GM21381 (cell line): Measurements from ENCODE around the gene RPL6.
A peak's percentile ranks its signal among the peaks of the same experiment; 100 is the strongest.
"Not testable (repeated sequence)": the region's sequence is repeated elsewhere in the genome, so short reads cannot be mapped to it uniquely, and the experiment has no call there.

Source experiments
- ATAC-seq: cut with Tn5 transposase; IDR thresholded peaks from one replicate; pipeline ENCODE4 v1.9.1; 2021; ENCODE audit warnings: mild to moderate bottlenecking, moderate library complexity; ENCODE audit not compliant: unreplicated experiment

Gene RPL6

DNA sequence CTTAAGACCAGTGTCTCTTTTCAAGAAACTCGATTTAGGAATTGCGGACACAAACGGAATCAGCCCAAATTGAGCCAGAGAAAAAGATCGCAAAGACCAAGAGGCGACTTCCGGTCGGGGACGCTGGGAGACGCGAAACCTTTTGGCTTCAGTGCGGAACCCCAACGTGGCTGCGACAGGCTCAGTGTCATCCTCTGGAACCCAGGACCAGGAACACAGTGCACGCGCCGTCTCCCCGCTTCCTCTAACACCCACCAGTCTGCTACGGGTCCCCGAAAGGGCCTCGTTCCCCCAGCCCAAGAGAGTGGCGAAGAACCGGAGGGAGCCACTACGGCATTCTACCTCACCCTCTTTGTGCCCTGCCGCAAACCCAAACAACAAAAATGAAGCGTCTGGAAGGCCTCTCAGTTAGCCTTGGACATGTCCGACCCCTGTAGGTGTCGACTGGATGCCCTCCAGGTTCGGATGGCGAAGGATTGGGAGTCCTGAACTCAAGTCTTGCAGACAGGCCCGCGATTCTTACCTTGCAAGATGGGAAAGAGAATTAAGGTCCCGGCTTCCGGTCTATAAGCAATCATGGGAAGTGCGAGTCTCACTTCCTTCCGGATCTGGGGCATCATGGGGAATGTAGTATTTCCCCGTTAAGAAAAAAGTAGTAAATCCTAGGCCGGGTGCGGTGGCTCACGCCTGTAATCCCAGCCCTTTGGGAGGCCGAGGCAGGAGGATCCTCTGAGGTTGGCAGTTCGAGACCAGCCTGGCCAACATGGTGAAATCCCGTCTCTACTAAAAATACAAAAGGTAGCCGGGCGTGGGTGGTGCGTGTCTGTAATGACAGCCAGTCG lies at the start of gene RPL6:
RPL6 (minus strand) TSS at position 542 of the 842 bp plus-strand sequence. CDS start 949 bp downstream, outside the sequence.
- peak; percentile 78 for ATAC-seq

DNA sequence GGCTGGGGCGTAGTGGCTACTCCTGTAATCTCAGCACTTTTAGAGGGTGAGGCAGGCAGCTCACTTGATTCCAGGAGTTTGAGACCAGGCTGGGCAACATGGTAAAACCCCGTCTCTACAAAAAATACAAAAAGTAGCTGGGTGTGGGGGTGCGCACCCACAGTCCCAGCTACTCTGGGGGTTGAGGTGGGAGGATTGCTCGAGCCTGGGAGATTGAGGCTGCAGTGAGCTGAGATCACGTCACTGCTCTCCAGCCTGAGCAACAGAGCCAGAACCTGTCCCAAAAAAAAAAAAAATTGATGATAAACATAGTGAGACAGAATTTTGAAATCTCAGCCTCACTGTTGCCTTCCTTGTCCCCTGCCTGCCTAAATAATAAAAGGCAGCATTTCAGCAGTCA lies 49.3 kb upstream of the RPL6 start:
- ATAC-seq, result no peak

DNA sequence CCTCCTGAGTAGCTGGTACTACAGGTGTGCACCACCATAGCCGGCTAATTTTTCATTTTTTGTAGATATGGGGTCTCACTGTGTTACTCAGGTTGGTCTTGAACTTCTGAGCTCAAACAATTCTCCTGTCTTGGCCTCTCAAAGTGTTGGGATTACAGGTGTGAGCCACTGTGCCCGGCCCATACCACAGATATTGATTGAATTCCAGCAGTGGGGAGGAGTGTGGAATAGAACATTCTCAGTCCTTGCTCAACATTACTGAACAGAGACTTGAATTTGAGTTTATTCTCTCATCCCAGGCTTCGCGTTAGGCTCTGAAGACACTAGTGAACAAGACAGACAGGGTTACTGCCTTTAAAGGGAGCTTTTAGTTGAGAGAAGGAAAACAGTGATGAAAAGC lies 48.9 kb upstream of the RPL6 start:
- no peak for ATAC-seq

DNA sequence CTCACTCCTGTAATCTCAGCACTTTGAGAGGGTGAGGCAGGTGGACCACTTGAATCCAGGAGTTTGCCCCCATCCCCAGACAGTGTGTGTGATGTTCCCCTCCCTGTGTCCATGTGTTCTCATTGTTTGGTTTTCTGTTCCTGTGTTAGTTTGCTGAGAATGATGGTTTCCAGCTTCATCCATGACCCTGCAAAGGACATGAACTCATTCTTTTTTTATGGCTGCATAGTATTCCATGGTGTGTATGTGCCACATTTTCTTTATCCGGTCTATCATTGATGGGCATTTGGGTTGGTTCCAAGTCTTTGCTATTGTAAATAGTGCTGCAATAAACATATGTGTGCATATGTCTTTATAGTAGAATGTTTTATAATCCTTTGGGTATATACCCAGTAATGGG lies 47.7 kb upstream of the RPL6 start:
- ATAC-seq, result not testable (repeated sequence)

DNA sequence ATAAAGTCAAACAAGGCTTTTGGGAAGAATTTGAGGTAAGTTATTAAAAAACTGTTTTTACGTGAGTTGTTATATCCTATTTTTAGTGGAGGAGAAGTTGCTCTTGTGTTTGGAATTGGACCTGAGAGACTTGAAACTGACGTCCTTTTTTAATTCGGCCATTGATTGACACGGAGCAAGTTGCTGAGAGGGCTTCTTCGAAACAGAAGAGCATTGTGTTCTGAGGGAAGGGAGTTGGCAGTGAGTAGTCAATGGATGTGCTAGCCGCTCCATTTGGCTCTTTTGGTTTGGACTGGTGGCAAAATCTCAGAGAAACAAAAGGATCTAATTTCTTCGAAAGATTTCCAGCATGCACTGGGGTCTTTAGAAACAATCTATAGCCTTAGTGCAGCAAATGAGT lies 46.6 kb upstream of the RPL6 start:
- ATAC-seq, result no peak

DNA sequence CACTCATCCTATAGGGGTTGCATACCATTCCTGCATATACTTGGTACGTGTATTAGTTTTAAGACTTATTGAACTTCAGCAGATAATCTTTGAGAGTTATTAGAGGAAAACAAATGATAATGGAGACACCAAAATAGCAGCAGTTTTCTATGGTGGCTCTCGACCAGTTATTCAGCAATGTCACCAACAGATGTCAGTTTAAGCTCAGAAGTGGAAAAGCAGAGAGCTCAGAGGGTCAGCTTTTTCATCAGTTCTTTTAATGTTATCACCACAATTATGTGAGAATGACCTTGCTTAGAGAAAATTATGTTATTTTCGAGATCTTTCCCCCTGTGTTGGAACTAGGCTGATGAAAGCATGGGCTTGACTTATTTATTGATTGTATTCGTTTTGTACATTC lies 41.3 kb upstream of the RPL6 start:
- no peak for ATAC-seq

DNA sequence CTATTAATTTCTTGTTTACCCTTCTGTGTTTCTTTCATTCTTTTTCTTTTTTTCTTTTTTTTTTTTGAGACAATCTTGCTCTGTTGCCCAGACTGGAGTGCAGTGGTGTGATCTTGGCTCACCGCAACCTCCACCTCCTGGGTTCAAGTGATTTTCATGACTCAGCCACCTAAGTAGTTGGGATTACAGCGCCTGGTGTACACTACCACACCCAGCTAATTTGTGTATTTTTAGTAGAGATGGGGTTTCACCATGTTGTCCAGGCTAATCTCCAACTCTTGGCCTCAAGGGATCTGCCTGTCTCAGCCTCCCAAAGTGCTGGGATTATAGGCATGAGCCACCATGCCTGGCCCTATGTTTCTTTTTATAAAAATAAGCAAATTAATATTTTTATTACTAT lies 38.8 kb upstream of the RPL6 start:
- not testable (repeated sequence) for ATAC-seq

DNA sequence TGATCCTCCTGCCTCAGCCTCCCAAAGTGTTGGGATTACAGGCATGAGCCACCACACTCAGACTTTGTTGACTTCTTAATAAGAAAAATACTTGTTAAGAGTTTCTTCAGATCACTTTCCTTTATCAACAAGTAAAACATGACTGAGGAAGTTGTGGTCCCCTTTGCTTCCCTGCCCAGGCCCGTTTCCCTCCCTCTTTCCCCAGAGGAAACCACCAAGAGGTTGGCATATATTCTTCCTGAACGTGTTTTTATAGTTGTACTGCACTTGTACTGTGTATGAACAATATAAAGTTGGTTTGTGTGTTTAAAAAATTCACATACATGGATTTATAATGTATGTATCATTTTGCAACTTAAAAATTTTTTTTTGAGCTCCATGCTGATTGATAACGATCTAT lies 37.7 kb upstream of the RPL6 start:
- ATAC-seq, result no peak

DNA sequence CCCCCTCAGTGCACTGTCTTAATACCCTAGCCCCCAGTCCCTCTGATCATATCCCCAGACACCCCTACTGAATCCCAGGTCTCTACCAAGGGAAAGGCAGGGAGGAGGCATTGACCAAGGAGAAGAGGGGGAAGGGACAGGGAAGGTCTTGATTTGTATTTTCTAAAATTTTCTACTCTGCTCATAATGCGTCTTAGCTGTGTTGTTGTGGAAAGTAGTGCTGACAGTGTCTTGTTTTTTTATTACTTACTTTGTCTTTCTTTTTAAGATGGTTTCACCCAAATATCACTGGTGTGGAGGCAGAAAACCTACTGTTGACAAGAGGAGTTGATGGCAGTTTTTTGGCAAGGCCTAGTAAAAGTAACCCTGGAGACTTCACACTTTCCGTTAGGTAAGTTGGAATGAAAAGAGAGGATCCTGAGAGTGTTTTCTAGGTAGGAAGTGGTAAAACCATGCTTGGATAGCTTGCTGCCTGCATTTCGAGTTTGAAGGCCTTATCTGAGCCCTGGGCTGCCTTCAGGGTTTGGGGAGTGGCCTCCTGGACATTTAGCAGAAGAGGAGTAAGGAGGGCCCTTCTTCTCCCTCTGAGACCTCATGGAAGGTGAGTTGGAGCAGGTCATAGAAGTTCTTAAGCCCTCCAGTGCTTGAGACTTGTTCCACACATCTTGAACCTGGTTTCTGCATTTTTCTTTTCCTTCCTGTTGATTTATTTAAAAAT lies 36.8 kb upstream of the RPL6 start:
- no peak for ATAC-seq

DNA sequence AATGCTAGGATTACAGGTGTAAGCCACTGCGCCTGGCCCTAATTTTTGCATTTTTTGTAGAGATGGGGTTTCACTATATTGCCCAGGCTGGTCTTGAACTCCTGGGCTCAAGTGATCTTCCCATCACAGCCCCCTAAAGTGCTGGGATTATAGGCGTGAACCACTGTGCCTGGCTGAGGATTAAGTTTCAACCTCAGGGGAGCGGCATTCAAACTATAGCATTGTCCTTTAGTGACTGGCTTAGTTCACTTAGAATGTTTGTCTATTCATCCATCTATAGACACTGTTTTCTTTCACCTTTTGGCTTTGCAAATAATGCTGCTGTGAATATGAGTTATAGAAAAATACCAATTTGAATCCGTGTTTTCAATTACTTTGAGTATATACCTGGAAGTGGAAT lies 34.5 kb upstream of the RPL6 start:
- no peak for ATAC-seq

DNA sequence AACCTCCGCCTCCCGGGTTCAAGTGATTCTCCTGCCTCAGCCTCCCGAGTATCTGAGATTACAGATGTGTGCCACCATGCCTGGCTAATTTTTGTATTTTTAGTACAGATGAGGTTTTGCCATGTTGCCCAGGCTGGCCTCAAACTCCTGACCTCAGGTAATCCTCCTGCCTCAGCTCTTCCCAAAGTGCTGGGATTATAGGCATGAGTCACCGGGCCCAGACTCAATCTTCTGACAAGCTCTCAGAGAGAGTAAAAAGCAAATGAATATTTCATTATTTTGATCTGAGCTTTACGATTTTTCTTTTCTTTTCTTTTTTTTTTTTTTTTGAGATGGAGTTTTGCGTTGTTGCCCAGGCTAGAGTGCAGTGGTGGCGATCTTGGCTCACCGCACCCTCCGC lies 31.2 kb upstream of the RPL6 start:
- not testable (repeated sequence) for ATAC-seq

DNA sequence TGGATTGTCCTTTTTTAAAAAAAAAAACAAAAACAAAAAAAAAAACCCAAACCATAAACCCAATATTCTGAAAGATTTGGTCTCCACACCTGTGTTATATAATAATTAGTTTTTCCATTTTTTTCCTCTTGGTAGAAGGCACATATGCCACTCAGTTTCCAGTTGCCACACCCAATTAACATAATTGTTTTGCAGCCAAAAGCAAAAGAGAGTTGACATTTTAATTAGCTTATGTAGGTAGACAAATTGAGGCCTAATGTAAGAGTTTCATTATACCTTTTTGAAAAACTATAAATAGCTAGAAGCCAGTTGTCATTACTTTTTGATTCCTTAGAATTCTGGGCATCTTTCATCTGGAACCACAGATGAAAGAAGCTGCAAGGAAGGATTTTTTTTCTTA lies 30.4 kb upstream of the RPL6 start:
- ATAC-seq, result no peak

DNA sequence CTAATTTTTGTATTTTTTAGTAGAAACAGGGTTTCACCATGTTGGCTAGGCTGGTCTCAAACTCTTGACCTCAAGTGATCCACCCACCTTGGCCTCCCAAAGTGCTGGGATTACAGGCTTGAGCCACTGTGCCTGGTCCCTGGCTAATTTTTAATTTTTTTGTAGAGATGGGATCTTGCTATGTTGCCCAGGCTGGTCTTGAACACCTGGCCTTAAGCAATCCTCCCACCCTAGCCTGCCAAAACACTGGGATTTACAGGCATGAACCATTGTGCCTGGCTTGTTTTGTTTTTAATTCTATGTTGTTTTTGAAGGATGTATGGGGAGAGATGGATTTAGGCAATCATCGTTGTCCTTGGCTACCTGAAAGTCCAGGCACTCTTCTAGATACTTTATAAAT lies 29.2 kb upstream of the RPL6 start:
- ATAC-seq, result not testable (repeated sequence)

DNA sequence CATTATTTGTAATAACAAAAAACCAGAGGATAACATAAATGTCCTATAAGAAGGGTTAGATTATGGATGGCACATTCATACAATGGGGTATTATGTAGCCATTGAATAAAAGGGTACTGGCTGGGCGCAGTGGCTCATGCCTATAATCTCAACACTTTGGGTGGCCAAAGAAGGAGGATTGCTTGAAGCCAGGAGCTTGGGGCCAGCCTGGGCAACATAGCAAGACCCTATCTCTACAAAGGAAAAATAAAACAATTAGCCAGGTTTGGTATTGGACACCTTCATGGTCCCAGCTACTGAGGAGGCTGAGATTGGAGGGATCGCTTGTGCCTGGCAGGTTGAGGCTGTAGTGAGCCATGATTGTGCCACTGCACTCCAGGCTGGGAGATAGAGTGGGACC lies 24.1 kb upstream of the RPL6 start:
- no peak for ATAC-seq

DNA sequence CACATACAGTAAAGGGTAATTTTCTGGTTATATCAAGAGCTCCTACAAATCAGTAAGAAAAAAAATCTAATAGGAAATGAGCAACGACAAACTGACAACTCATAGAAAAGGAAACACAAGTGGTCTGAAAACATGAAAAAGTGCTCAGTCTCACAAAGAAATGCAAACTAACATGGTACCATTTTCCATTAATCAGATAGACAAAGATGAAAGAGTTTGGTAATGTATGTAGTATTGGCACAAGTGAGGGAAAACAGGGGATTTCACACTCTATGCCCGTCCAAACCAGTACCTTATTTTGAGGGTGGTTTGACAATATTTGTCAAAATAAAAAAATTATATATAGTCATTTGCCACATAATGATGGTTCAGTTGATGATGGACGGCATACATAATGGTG lies 22.6 kb upstream of the RPL6 start:
- ATAC-seq, result no peak

DNA sequence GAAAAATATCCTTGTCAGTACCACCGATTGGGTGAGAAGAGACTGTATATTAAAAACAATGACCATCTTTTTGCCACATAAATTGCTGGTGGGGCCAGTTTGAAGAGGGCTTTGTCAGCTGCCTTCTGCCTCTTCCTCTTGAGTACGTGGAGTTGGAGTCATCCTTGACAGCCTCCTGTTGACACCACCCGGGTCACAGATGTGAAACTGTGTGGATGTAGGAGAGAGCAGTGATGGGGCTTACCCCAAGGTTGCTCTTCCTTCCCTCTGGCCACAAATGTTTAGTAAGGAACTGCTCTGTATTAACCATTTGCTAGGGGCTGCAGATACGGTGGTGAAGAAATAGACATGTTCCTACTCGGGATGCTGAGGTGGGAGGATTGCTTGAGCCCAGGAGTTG lies 21.5 kb upstream of the RPL6 start:
- no peak for ATAC-seq

DNA sequence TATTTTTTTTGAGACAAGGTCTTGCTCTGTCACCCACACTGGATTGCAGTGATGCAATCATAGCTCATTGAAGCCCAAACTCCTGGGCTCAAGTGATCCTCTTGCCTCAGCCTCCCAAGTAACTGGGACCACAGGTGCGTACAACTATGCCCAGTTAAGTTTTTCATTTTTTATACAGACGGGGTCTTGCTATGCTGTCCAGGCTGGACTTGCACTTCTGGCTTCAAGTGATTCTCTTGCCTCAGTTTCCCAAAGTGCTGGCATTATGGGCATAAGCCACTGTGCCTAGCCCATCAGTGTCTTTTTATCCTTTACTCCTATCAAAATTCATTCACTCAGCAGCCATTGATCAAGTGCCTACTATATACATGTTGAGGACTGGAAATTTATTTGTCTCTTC lies 18.4 kb upstream of the RPL6 start:
- ATAC-seq, result no peak

DNA sequence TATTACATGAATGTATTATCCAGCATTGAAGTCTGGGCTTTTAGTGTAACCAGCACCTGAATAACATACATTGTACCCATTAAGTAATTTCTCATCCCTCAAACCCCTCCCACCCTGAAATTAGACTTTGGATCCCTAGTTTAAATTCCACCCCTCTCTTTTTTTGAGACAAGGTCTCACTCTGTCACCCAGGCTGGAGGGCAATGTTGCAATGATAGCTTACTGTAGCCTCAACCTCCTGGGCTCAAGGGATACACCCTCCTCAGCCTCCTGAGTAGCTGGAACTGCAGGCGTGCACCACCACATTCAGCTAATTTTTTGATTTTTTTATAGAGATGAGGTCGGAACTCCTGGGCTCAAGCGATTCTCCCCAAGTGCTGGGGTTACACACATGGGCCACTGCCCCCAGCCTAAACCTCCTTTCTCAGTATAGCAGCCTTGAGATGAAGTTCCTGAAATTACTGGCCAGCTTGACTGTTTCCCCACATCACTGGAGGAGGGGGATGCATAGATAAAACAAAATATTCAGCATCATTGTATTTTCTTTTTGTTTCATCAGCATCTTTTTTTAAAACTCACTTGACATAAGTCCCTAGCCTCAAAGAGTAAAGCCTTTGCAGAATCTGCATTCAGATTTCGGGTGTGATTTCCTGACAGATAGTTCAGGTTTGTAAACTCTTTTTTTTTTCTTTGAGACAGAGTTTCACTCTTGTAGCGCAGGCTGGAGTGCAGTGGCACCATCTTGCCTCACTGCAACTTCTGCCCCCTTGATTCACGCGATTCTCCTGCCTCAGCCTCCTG lies 16.4 kb upstream of the RPL6 start:
- ATAC-seq, result no peak

DNA sequence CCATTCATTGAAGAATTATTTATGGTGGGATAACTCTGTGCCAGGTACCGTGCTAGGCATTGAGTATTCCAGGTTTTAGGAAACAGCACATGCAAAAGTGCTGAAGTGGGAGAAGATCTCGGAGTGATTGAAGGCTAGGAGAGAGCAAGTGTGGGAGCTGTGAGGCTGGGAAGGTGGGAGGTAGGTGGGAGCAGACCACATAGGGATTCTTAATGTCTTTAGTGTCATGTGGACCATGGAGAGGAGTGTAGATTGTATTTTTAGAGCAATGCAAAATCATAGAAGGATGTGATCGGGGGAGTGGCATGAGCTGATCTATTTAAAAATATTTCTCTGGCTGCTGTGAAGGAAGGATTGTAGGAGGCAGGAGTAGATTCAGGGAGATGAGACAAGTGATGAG lies 14.7 kb upstream of the RPL6 start:
- no peak for ATAC-seq

DNA sequence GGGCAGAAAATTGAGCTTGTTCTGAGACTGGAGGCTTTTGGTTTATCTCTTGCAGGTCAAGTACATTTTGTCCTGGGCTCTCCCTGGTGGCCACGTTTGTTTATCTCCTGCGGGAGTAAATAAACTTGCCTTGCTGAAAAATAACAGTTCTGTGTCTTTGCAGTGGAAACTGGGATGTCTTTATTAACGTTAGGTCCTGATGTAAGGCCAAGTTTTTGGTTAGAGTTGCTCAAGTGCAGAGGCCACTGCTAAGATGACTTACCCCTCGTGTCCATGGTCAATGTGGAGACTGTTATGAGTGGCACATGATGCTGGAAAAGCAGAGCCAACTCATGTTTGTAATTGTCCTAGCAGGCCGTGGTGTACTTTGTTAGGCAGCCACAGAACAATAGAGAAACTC lies 13.1 kb upstream of the RPL6 start:
- ATAC-seq, result no peak

DNA sequence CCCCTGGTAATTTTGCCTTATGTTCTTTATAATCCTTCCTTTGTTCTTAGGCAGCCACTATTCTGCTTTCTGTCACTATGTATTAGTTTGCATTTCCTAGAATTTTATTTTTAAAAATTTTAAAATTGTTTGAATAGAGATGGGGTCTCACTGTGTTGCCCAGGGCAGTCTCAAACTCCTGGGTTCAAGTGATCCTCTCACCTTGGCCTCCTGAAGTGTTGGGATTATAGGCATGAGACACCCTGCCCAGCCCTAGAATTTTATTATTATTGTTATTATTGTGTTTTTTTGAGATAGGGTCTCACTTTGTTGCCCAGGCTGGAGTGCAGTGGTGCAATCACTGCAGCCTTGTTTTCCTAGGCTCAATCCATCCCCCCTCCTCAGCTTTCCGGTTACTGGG lies 12.0 kb upstream of the RPL6 start:
- no peak for ATAC-seq

DNA sequence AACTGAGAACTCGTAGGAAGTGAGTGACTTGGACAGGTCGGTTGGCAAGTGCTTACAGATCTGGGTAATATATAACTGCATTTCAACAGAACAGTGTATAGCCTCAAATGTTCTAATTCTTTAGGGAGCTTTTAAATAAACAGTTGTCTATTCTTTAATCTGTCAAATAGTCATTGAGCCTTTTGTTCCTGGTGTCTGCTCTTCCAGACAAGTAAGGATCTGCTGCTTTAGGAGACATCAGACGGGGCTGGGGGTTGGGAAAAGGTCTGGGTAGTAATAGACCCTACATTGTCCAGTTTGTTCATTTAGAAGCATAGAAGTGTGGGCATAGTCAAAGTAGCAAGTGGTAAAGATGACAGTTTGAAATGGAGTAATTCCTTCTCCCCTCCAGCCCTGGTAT lies 11.3 kb upstream of the RPL6 start:
- no peak for ATAC-seq
